HUES64 (cell line): Measurements from ENCODE around the gene CPTP.

Source experiments
- H3K27ac ChIP-seq: 2 replicates; pipeline ENCODE4 v1.7.0; 2013; ENCODE audit warnings: low read depth, low read length, inconsistent platforms
- H3K27me3 ChIP-seq: 2 replicates; pipeline ENCODE4 v1.6.1; 2013; ENCODE audit warnings: mild to moderate bottlenecking, low read length; ENCODE audit not compliant: insufficient read depth
- H3K36me3 ChIP-seq: 2 replicates; pipeline ENCODE4 v1.6.1; 2013; ENCODE audit warnings: mild to moderate bottlenecking, low read length; ENCODE audit not compliant: insufficient read depth
- H3K4me1 ChIP-seq: 2 replicates; pipeline ENCODE4 v1.6.1; 2013; ENCODE audit warnings: mild to moderate bottlenecking, low read length, moderate library complexity; ENCODE audit not compliant: insufficient read depth
- H3K4me3 ChIP-seq: 2 replicates; pipeline ENCODE4 v1.5.1; 2013; ENCODE audit warnings: mild to moderate bottlenecking, low read length, moderate library complexity
- H3K9ac ChIP-seq: 2 replicates; pipeline ENCODE4 v1.6.1; 2013; ENCODE audit warnings: mild to moderate bottlenecking, low read depth, low read length
- H3K9me3 ChIP-seq: 2 replicates; pipeline ENCODE4 v1.6.1; 2013; ENCODE audit warnings: low read depth, low read length; ENCODE audit not compliant: insufficient read depth
- WGBS: fragments of 150-250, 120-280 bp; methylation state at CpG from one replicate; pipeline ENCODE4 v1.1.7; 2013; ENCODE audit warnings: missing lambda C conversion rate; 5-methylcytosine and 5-hydroxymethylcytosine counted together

Gene CPTP

DNA sequence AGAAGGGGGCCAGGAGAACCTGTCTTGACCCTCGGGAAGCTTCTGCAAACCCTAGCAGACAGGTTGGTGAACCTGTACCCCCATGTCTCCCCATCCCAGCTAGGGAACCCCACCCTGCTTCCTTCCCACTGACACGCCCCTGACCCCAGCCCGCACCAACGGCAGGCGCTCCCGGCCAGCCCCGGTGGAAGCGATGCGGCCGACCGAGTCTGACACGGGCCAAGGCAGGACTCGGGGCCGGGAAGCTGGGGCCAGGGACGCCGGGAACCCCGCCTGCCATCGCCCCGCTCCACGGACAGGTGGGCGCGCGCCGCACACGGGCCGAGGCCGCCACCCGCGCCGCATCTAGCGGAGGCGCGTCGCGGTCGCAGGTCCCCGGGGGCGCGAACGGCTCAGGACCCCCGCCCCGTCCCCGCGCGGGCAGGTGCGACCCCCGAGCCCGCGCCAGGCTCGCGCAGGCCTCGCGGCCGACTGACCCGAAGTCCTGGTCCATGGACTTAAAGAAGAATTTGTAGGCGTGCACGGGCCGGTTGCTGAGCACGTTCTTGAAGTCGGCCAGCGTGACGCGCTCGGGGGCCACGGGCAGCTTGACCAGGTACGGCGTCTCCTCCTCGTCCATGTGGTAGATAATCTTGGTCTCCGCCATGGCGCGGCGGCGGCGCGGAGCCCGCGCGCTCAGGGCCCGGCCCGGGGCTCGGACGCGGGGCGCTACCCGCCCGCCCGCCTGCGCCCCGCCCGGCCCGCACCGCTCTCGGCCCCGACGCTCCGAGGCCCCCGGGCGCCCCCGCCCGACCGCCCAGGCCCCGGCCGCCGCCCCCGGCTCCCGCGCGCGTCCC is 24.0 kb downstream of the CPTP start:
- Histone ChIP-seq H3K9ac (peak overlapping the region; percentile 83), H3K9me3 (no peaks in the 10 kb centered on the region), H3K36me3 (no peaks in the 10 kb centered on the region), H3K4me1 (peaks cover 8% of the 10 kb centered on the region; the same call in 1 of the 2 replicates), H3K4me3 (peak overlapping the region; percentile 86), H3K27ac (no peak overlapping the region; the same call in 1 of the 2 replicates), H3K27me3 (no peaks in the 10 kb centered on the region)
- WGBS = under 1% methylated on average over 109 of the region's 109 CpGs

DNA sequence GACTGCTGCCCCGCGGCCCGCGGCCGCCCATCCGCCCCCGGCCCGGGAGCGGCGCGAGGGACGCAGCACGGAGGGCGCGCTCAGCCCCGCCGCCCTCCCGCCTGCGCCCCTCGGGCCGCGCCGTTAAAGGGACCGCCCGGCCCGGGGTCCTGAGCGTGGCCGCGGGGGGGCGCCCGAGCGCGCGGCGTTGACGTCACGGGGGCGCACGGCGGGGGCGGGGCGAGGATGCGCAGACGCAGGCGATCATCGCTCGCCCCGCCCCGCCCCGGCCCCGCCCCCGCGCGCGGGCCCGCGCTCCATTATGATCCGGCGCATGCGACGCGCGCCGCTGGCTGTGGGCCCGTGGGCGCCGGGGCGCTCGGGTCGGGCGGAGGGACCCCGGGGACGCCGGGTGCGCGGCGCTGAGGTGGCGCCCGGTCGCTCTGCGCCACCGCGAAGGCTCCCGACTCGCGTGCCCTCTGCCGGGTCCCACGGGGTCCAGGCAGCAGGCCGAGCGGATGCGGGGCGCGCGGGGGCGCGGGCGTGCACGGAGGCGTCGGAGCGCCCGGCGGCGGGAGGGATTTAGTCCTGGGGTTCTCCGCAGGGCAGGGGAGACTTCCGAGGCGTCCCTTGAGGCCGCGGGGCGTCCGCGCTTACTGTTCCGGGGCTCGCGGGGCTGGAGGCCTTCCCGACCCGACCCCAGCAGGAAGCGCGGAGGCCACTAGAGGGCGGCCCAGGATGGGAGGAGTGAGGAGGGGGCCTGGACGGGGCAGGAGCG is 24.8 kb downstream of the CPTP start, which contains the start of gene DVL1:
DVL1 (minus strand) TSS at position 163 of the 757 bp plus-strand sequence. CDS start 353 bp downstream, outside the sequence.
- H3K4me3 ChIP-seq = peak within 1 kb of the TSS; percentile 95
- under 1% methylated on average over 117 of the region's 122 CpGs for WGBS
- H3K27me3 ChIP-seq = peaks cover under 1% of the 10 kb centered on the region; the same call in 1 of the 2 replicates
- peak within 1 kb of the TSS; percentile 96 for H3K9ac ChIP-seq
- no peaks in the 10 kb centered on the region for H3K9me3 ChIP-seq
- peaks cover 8% of the 10 kb centered on the region; the same call in 1 of the 2 replicates for H3K4me1 ChIP-seq
- peak within 1 kb of the TSS; percentile 89 for H3K27ac ChIP-seq
- H3K36me3 ChIP-seq = no peaks in the 10 kb centered on the region

DNA sequence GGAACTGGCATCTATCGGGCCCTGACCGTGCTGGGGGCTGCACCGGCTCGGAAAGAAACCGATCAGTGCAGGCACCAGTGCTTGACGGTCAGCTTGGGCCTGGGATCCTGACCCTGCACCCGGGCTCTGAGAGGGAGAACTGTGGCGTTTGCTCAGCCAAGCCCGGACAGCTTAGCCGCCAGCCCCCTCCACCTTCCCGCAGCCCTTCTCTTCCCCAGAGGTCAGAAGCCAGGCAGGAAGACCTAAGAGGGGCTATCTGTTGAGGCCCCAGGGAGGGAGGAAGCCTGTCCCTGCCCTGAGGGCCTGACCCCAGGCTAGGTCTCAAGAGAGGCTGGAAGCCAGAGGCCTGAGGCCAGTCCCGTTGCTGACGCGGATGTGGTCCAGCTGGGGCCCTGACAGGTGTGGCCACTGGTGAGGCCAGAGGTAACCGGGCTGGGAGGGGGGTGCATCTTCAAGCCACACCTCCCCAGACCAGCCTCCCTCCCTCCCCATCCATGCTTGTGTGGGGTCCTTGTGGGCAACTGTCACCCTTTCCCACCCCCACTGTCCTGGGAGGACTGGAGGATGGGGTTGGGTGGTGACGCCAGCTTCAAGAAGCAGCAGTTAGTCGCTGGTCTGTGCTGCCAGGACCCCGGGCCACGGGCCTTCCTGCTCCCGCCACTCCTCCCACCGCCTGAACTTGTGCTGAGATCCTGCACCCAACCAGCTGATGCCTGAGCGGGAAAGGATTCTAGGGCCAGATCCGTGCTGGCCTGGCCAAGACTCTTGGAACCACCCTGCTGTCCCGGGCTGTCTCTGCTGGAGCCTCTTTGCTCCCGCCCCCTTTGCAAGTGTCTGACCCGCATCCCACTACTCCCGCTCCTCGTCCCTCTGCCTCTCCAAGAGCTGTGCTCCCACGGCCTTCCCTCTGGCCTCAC is 27.2 kb downstream of the CPTP start:
- peaks cover 8% of the 10 kb centered on the region; the same call in 1 of the 2 replicates for H3K4me1 ChIP-seq
- 57% methylated on average over 28 of the region's 29 CpGs for WGBS
- H3K27ac ChIP-seq = peak overlapping the region; percentile 25; the same call in 1 of the 2 replicates
- H3K9me3 ChIP-seq = no peaks in the 10 kb centered on the region
- no peaks in the 10 kb centered on the region for H3K36me3 ChIP-seq
- H3K4me3 ChIP-seq = peak overlapping the region; percentile 47
- peak overlapping the region; percentile 19; the same call in 1 of the 2 replicates for H3K9ac ChIP-seq
- peaks cover 5% of the 10 kb centered on the region; the same call in 1 of the 2 replicates for H3K27me3 ChIP-seq

DNA sequence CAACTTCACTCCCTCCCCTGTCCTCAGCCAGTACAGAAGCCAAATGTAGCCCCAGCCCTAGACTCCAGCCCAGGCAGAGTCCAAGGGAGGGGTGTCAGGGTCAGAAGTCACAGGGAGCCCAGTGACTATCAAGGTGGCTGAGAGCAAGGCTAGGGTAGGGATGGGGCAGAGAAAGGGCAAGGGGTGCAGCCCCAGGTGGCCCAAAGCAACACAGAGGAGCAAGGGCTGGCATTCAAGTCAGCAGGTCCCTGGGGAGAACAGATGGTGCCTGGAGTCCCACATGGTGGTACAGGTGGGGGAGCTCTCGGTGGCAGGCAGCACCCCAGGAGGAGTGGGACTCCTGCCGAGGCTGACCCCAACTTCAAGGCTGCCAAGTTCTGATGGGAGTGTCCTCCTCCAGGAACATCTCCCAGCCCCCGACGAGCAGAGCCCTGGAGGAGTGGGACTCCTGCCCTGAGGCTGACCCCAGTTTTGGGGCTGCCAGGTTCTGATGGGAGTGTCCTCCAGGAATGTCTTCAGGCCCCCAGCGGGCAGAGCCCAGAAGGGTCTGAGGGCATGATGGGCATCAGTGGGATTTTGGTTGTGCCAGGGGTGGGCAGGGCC is 28.3 kb downstream of the CPTP start:
- no peaks in the 10 kb centered on the region for H3K36me3 ChIP-seq
- no peak overlapping the region for H3K27ac ChIP-seq
- WGBS = 54% methylated on average over 5 of the region's 5 CpGs
- no peak overlapping the region for H3K4me3 ChIP-seq
- no peak overlapping the region for H3K9ac ChIP-seq
- H3K4me1 ChIP-seq = peaks cover 9% of the 10 kb centered on the region; the same call in 1 of the 2 replicates
- H3K27me3 ChIP-seq = peaks cover 5% of the 10 kb centered on the region; the same call in 1 of the 2 replicates
- no peaks in the 10 kb centered on the region for H3K9me3 ChIP-seq

DNA sequence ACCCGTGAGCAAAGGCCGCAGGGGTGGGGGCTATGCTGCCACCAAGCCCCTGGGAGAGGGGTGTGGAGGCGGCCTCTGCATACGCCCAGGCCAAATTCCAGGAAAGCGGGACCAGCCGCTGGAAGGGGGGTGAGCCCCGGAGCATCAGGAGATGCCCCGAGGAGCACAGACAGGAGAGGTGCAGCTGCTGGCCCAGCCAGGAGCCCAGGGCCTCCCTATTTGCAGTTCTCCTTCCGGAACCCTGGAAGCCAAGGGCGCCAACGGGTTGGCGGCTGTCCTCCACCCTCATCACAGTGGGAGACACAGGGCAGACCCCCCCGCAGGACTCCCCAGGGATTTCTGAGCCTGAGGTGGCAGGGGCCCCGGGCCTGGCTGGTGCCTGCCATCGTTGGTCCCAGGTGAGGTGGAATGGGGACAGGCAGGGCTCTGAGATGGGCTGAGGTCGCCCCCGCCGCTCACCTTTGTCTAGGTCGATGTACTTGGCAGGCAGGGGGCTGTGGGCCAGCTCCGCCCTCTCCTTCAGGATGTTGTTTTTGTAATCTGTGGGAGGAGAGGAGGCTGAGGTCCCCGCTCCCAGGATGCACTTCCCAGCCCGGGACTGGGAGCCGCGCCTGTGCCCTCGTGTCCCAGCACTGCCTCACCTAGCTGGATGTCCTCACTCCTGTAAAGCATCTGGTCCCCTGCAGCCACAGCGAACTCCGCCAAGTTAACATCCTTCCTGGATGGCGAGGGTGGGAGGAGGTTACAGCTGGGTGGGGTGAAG is 29.0 kb downstream of the CPTP start:
- peak overlapping the region; percentile 10; the same call in 1 of the 2 replicates for H3K27ac ChIP-seq
- 54% methylated on average over 28 of the region's 28 CpGs for WGBS

DNA sequence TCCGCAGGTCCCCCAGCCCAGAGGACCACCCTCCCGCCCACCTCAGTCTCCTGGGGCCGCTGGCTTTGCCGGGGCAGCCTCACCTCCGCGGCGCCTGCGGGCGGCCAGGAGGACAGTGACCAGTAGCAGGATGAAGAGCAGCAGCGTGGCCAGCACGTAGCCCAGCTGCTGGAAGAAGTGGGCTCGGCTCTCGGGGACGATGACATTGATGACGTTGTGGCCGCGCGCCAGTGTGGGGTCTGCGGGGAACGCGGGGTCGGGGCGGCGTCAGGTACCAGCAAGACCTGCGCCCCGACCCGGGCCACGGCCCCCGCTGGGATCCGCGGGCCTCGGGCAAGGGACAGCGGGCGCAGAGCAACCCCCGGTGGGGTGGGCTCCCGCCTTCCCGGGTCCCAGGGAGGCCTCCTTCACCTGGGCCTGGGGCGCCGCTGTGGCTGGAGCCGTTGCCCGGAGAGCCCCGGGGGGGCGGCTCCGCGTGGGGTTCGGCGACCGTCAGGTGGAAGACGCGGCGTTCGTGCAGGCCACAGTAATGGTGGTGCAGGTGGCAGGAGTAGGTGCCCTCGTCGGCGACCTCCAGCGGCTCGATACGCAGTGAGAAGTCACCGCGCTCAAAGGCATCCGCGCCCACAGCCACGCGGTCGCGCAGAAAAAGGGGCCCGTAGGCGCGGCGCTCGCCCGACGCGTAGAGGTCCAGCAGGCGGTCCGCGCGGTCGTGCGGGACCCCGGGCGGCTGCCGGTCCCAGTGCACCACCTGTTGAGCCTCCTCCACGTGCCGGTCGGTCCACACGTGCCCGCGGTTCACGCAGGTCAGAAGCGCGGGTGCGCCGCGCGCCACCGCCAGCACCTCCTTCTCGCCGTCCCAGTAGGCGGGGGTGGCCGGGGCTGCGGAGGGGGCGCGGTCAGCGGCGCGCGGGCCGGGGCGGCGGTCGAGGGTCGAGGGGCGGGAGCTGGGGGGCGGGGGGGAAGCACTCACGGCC is 30.0 kb downstream of the CPTP start:
- Histone ChIP-seq H3K4me1 (peaks cover 20% of the 10 kb centered on the region), H3K9me3 (no peaks in the 10 kb centered on the region)

More for the DNA sequence above, 29.0 kb downstream of the CPTP start:
- peaks cover 11% of the 10 kb centered on the region for H3K4me1 ChIP-seq
- peak overlapping the region; percentile 12; the same call in 1 of the 2 replicates for H3K4me3 ChIP-seq
- no peaks in the 10 kb centered on the region for H3K36me3 ChIP-seq
- H3K27me3 ChIP-seq = peaks cover 5% of the 10 kb centered on the region; the same call in 1 of the 2 replicates
- no peaks in the 10 kb centered on the region for H3K9me3 ChIP-seq
- H3K9ac ChIP-seq = no peak overlapping the region; the same call in 1 of the 2 replicates

DNA sequence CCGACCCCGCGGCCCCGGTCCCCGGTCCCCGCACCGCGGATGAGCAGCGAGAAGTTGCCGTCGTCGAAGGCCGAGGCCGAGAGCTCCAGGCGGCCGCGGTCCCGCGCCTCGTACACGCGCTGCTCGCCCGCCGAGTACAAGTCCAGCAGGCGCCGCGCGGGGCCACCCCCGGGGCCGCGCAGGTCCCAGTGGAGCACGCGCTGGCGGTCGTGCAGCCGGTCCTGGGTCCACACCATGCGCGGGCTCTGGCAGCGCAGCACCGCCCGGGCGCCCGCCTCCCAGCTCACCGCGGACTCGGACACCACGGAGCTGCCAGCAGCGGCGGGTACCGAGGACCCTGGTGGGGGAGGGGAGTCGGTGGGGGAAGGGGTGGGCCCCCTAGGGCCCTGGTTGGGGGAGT is 30.8 kb downstream of the CPTP start:
- 93% methylated on average over 49 of the region's 52 CpGs for WGBS
- H3K9me3 ChIP-seq = no peaks in the 10 kb centered on the region
- no peaks in the 10 kb centered on the region for H3K36me3 ChIP-seq
- H3K27ac ChIP-seq = no peak overlapping the region
- no peak overlapping the region for H3K9ac ChIP-seq
- H3K27me3 ChIP-seq = peaks cover 5% of the 10 kb centered on the region; the same call in 1 of the 2 replicates
- peaks cover 25% of the 10 kb centered on the region for H3K4me1 ChIP-seq
- H3K4me3 ChIP-seq = no peak overlapping the region

More for the DNA sequence above, 30.0 kb downstream of the CPTP start:
- 93% methylated on average over 116 of the region's 116 CpGs for WGBS
- no peak overlapping the region for H3K27ac ChIP-seq
- H3K27me3 ChIP-seq = peaks cover 5% of the 10 kb centered on the region; the same call in 1 of the 2 replicates
- no peaks in the 10 kb centered on the region for H3K36me3 ChIP-seq
- no peak overlapping the region for H3K9ac ChIP-seq
- peak overlapping the region; percentile 29; the same call in 1 of the 2 replicates for H3K4me3 ChIP-seq

DNA sequence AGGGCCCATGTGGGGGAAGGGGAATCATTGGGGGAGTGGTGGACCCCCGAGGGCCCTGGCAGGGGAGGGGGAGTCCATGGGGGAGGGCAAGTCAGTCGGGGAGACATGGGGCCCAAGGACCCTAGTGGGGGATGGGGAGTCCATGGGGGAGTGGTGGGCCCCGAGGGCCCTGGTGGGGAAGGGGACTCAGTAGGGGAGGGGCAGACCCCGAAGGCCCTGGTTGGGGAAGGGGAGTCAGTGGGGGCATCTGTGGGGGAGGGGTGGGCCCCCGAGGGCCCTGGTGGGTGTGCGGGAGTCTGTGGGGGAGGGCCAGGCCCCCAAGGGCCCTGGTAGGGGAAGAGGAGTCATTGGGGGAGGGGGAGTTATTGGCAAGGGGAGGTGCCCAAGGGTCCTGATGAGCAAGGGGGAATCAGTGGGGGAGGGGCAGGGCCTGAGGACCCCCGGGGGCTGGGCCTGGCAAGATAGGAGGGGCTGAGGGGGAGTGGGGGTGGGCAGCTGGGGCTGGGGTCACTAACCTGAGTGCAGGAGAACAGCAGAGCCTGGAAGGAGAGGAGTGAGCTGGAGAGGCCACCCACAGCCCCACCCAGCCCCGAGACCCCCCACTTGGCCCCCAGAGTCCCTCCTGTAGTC is 31.7 kb downstream of the CPTP start:
- Histone ChIP-seq H3K9ac (no peak overlapping the region), H3K36me3 (no peaks in the 10 kb centered on the region), H3K4me3 (no peak overlapping the region), H3K9me3 (no peaks in the 10 kb centered on the region), H3K27ac (no peak overlapping the region), H3K27me3 (peaks cover 5% of the 10 kb centered on the region; the same call in 1 of the 2 replicates), H3K4me1 (peaks cover 32% of the 10 kb centered on the region)
- 88% methylated on average over 7 of the region's 8 CpGs for WGBS
